GM12872 (cell line): ENCODE data around the gene PLEKHM2.

ENCODE experiments used
- CTCF ChIP-seq: IDR thresholded peaks from 3 replicates; pipeline ENCODE4 v1.5.1; 2011; ENCODE audit warnings: low read depth, mild to moderate bottlenecking, low read length, moderate library complexity; ENCODE audit not compliant: insufficient read depth

PLEKHM2 gene

GRCh38 chr1:15768388-15768787 is 84.3 kb downstream of the PLEKHM2 start:
- TF ChIP-seq CTCF, result no peak

GRCh38 chr1:15770313-15770962 is 86.3 kb downstream of the PLEKHM2 start:
- TF ChIP-seq CTCF, result no peak

- TF ChIP-seq CTCF, result no peak
Observed at GRCh38 chr1:15771836-15772515, 87.9 kb downstream of the PLEKHM2 start.

- no peak for TF ChIP-seq CTCF
Observed at GRCh38 chr1:15775706-15776105, 91.6 kb downstream of the PLEKHM2 start.

- no peak for TF ChIP-seq CTCF
Observed at GRCh38 chr1:15777909-15778707, 94.0 kb downstream of the PLEKHM2 start.
